Measurements from ENCODE around the gene SP2. TPM values are rescaled to one million over a fixed set of nuclear protein-coding genes. Genes with fewer than 3 reads are reported as not detected.

The SP2 gene
- total and polyA plus RNA-seq, 2 of the 13 experiments (the other 11 are each of a cell fraction or from before 2014, with no cell fraction given): 1.4 to 4.8 TPM

- TF ChIP-seq ZNF747 (CRISPR knock-in tag; IDR thresholded peaks at IDR 0.05; ENCODE audit: borderline replicate concordance): 0 out of 2 replicates have a peak, but pooled peaks have one; percentile 31
- 0 out of 2 replicates have a peak, but pooled peaks have one; percentile 37 for TF ChIP-seq ZBTB25 (CRISPR knock-in tag; IDR thresholded peaks at IDR 0.05)
- no peak for TF ChIP-seq ZNF235 (CRISPR knock-in tag; IDR thresholded peaks at IDR 0.05; ENCODE audit: borderline replicate concordance)
- peak; percentile 35 for TF ChIP-seq PHF5A (CRISPR knock-in tag; IDR thresholded peaks at IDR 0.05; ENCODE audit: low read depth, unreplicated experiment)
- TF ChIP-seq RAD21 (CRISPR knock-in tag; IDR thresholded peaks at IDR 0.05): peak; percentile 97
- no peak for TF ChIP-seq TCF7 (IDR thresholded peaks at IDR 0.05; ENCODE audit: low read depth)
- TF ChIP-seq ZNF33B (CRISPR knock-in tag; IDR thresholded peaks at IDR 0.05): peak; percentile 89; the same call in 1 of the 2 replicates
- 0 out of 2 replicates have a peak, but pooled peaks have one; percentile 0 for TF ChIP-seq NAIF1 (CRISPR knock-in tag; IDR thresholded peaks at IDR 0.05; ENCODE audit: borderline replicate concordance)
- TF ChIP-seq HNRNPUL1 (IDR thresholded peaks at IDR 0.05; ENCODE audit: low read depth, low read length): no peak
- no peak for TF ChIP-seq ZBTB2 (CRISPR knock-in tag; IDR thresholded peaks at IDR 0.05; ENCODE audit: low read depth)
- TF ChIP-seq ZNF607 (CRISPR knock-in tag; IDR thresholded peaks at IDR 0.05; ENCODE audit: borderline replicate concordance): 0 out of 2 replicates have a peak, but pooled peaks have one; percentile 15
- TF ChIP-seq ZNF883 (CRISPR knock-in tag; IDR thresholded peaks at IDR 0.05; ENCODE audit: not compliant biosample characterization): peak; percentile 35
- no peak for TF ChIP-seq ZNF766 (CRISPR knock-in tag; IDR thresholded peaks at IDR 0.05; ENCODE audit: borderline replicate concordance)
- TF ChIP-seq IKZF1 (IDR thresholded peaks at IDR 0.05): no peak
- no peak for TF ChIP-seq FOXK2 (IDR thresholded peaks at IDR 0.05)
- no peak for TF ChIP-seq ZNF20 (CRISPR knock-in tag; IDR thresholded peaks at IDR 0.05)
- 0 out of 2 replicates have a peak, but pooled peaks have one; percentile 74 for TF ChIP-seq FIP1L1 (IDR thresholded peaks at IDR 0.05; ENCODE audit: borderline replicate concordance, insufficient read depth, low read depth, low read length)
- no peak for TF ChIP-seq ZKSCAN1 (IDR thresholded peaks at IDR 0.05; ENCODE audit: low read length)
- TF ChIP-seq ZNF263 (CRISPR knock-in tag; IDR thresholded peaks at IDR 0.05): no peak
- no peak for TF ChIP-seq ZFP1 (CRISPR knock-in tag; IDR thresholded peaks at IDR 0.05)
- TF ChIP-seq LCORL (IDR thresholded peaks at IDR 0.05): peak; percentile 17; the same call in 1 of the 2 replicates
- peak; percentile 69; the same call in 1 of the 2 replicates for TF ChIP-seq LCORL (CRISPR knock-in tag; IDR thresholded peaks at IDR 0.05)
- TF ChIP-seq TOE1 (CRISPR knock-in tag; IDR thresholded peaks at IDR 0.05): no peak
- no peak for TF ChIP-seq PRMT3 (CRISPR knock-in tag; IDR thresholded peaks at IDR 0.05; ENCODE audit: borderline replicate concordance, low read depth)
- TF ChIP-seq ZNF580 (CRISPR knock-in tag; IDR thresholded peaks at IDR 0.05; ENCODE audit: borderline replicate concordance, low read depth): peak; percentile 73; the same call in 1 of the 2 replicates
- peak; percentile 14; the same call in 1 of the 2 replicates for TF ChIP-seq IRF2 (CRISPR knock-in tag; IDR thresholded peaks at IDR 0.05)
- TF ChIP-seq ZNF501 (CRISPR knock-in tag; IDR thresholded peaks at IDR 0.05): peak; percentile 79
- TF ChIP-seq NFKB2 (CRISPR knock-in tag; IDR thresholded peaks at IDR 0.05; ENCODE audit: borderline replicate concordance): no peak
- TF ChIP-seq TBP (CRISPR knock-in tag; IDR thresholded peaks at IDR 0.05): no peak
- TF ChIP-seq SP4 (CRISPR knock-in tag; IDR thresholded peaks at IDR 0.05): peak; percentile 80
Observed at GRCh38 chr17:47949197-47949759, 53.2 kb downstream of the SP2 start (continued).

Data from HepG2 (cell line).